Stimulated activated naive CD8-positive, alpha-beta T cell treated with anti-CD3 and anti-CD28 coated beads, Interleukin-15, Interleukin-2, amounts not matched to agents 100 U/mL and 50 U/mL, for 24 hours (primary cell): Measurements from ENCODE around the gene KRTAP5-9.
"Not testable (repeated sequence)": the region's sequence is repeated elsewhere in the genome, so short reads cannot be mapped to it uniquely, and the experiment has no call there.

Experiments
- ATAC-seq: fragments of 150-1000 bp; cut with Tn5 transposase; one replicate; pipeline ENCODE4 v1.10.0; 2021
- DNase-seq: peaks from one replicate; pipeline ENCODE4 v3.0.0; 2021

The KRTAP5-9 gene

GRCh38 chr11:71585673-71586072, 37.5 kb downstream of the KRTAP5-9 start:
- not testable (repeated sequence) for DNase-seq, ATAC-seq

GRCh38 chr11:71588314-71588713, 40.1 kb downstream of the KRTAP5-9 start:
- not testable (repeated sequence) for DNase-seq, ATAC-seq

- peak; percentile 71 for DNase-seq
- not testable (repeated sequence) for ATAC-seq
Observed at GRCh38 chr11:71588822-71589545, 40.8 kb downstream of the KRTAP5-9 start.

GRCh38 chr11:71589546-71589920, 41.3 kb downstream of the KRTAP5-9 start:
- not testable (repeated sequence) for DNase-seq, ATAC-seq
